SU-DHL-6 (cell line): ENCODE measurements around the gene THUMPD3.

ENCODE experiments used
- H2AFZ ChIP-seq: fragments of 200-600 bp; sonication (generic); 2 replicates; pipeline ENCODE4 v1.6.1; 2014; ENCODE audit warnings: low read depth, mild to moderate bottlenecking, moderate library complexity, mixed read lengths, antibody characterized with exemption, low read length; ENCODE audit not compliant: severe bottlenecking
- H3F3A ChIP-seq: fragments of 200-600 bp; shearing (Covaris generic); 2 replicates; pipeline ENCODE4 v1.6.0; 2016; ENCODE audit warnings: antibody characterized with exemption, mild to moderate bottlenecking; ENCODE audit not compliant: insufficient read depth
- H3K27ac ChIP-seq: fragments of 200-600 bp; sonication (generic); 2 replicates; pipeline ENCODE4 v1.5.1; 2016; ENCODE audit warnings: low read depth, mild to moderate bottlenecking, low read length, moderate library complexity, mixed read lengths
- H3K27me3 ChIP-seq: fragments of 200-600 bp; sonication (generic), shearing (Covaris generic); 2 replicates; pipeline ENCODE4 v1.6.0; 2014; ENCODE audit warnings: mild to moderate bottlenecking, low read length
- H3K36me3 ChIP-seq: fragments of 200-600 bp; sonication (generic); 2 replicates; pipeline ENCODE4 v1.6.1; 2014; ENCODE audit warnings: mild to moderate bottlenecking, low read length, mixed read lengths
- H3K4me2 ChIP-seq: fragments of 300-600, 200-600 bp; shearing (Covaris generic), sonication (generic); 2 replicates; pipeline ENCODE4 v1.6.0; 2014; ENCODE audit warnings: low read length, low read depth, mild to moderate bottlenecking; ENCODE audit not compliant: poor library complexity, severe bottlenecking
- H3K4me3 ChIP-seq: fragments of 200-600 bp; sonication (generic); 2 replicates; pipeline ENCODE4 v1.5.1; 2014; ENCODE audit warnings: antibody characterized with exemption, low read length, mild to moderate bottlenecking, mixed read lengths; ENCODE audit not compliant: insufficient read depth, poor library complexity, severe bottlenecking
- H3K79me2 ChIP-seq: fragments of 200-600 bp; sonication (generic); 2 replicates; pipeline ENCODE4 v1.6.1; 2014; ENCODE audit warnings: mild to moderate bottlenecking, low read length, moderate library complexity; ENCODE audit not compliant: insufficient read depth
- H3K9ac ChIP-seq: fragments of 200-600 bp; sonication (generic); 2 replicates; pipeline ENCODE4 v1.7.0; 2014; ENCODE audit warnings: mild to moderate bottlenecking, low read length
- H3K9me2 ChIP-seq: fragments of 200-600 bp; sonication (generic); replicated peaks from 2 replicates; pipeline ENCODE4 v1.6.1; 2014; ENCODE audit warnings: low read length; ENCODE audit not compliant: insufficient read depth
- H3K9me3 ChIP-seq: fragments of 200-600 bp; sonication (generic); 2 replicates; pipeline ENCODE4 v1.6.1; 2014; ENCODE audit warnings: low read length, mixed read lengths; ENCODE audit not compliant: insufficient read depth
- H4K20me1 ChIP-seq: fragments of 200-600 bp; sonication (generic); 2 replicates; pipeline ENCODE4 v1.6.1; 2014; ENCODE audit warnings: low read depth, mild to moderate bottlenecking, antibody characterized with exemption, low read length, moderate library complexity, mixed read lengths
- EZH2phosphoT487 ChIP-seq: fragments of 200-600 bp; sonication (generic), shearing (Covaris generic); conservative IDR thresholded peaks from 2 replicates; pipeline ENCODE4 v1.6.1; 2018; ENCODE audit warnings: mild to moderate bottlenecking, antibody characterized with exemption, low read length, moderate library complexity, mixed read lengths
- TF ChIP-seq, protein P1 (sequence below): fragments of 200-600 bp; sonication (generic); IDR thresholded peaks from one replicate; pipeline ENCODE4 v1.5.1; 2017; ENCODE audit warnings: antibody characterized with exemption, mild to moderate bottlenecking, low read length, moderate library complexity; ENCODE audit not compliant: insufficient read depth, poor library complexity, severe bottlenecking

The THUMPD3 gene

DNA sequence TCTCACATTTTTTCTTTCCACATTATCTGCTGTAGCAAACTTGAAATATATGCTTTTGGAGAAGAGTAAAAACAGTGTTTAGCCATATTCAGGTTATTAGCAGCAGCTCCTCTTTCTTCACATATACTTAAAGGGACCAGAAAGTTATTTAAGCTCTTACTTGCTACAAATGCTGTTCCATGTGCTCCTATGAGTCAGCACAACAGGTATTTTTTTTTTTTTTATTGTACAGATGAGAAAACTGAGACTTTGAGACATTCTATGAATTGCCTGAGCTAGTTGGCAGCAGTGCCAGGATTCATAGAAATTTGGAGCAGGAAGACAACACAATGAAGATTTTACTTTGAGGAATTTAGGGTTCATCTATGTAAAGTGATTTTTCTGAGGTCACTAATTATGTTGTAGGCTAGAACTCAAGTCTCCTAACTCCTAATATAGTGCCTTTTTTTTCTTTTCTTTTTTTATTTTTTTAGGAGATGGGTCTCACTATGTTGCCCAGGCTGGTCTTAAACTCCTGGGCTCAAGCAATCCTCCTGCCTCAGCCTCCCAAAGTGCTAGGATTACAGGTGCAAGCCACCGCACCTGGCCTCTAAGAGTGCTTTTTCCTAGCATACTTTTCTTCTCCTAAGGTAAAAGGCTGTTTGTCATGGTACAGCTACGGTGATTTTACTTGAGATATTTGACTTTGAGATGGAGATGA lies 58.1 kb downstream of the THUMPD3 start:
- no peak overlapping the region for H3K4me3 ChIP-seq
- H3K9ac ChIP-seq = no peak overlapping the region
- no peaks in the 10 kb centered on the region for H3K9me3 ChIP-seq
- H3K79me2 ChIP-seq = peaks cover 99% of the 10 kb centered on the region
- H3K27me3 ChIP-seq = no peaks in the 10 kb centered on the region
- H3K4me2 ChIP-seq = no peak overlapping the region
- H3K27ac ChIP-seq = no peak overlapping the region
- H3K9me2 ChIP-seq = no peaks in the 10 kb centered on the region
- H3K36me3 ChIP-seq = peaks cover 32% of the 10 kb centered on the region
- TF ChIP-seq, protein P1, sequence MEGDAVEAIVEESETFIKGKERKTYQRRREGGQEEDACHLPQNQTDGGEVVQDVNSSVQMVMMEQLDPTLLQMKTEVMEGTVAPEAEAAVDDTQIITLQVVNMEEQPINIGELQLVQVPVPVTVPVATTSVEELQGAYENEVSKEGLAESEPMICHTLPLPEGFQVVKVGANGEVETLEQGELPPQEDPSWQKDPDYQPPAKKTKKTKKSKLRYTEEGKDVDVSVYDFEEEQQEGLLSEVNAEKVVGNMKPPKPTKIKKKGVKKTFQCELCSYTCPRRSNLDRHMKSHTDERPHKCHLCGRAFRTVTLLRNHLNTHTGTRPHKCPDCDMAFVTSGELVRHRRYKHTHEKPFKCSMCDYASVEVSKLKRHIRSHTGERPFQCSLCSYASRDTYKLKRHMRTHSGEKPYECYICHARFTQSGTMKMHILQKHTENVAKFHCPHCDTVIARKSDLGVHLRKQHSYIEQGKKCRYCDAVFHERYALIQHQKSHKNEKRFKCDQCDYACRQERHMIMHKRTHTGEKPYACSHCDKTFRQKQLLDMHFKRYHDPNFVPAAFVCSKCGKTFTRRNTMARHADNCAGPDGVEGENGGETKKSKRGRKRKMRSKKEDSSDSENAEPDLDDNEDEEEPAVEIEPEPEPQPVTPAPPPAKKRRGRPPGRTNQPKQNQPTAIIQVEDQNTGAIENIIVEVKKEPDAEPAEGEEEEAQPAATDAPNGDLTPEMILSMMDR = no peak
- TF ChIP-seq EZH2phosphoT487 = no peak
- H3F3A ChIP-seq = peaks cover 19% of the 10 kb centered on the region; the same call in 1 of the 2 replicates
- H2AFZ ChIP-seq = no peak overlapping the region
- H4K20me1 ChIP-seq = peaks cover 66% of the 10 kb centered on the region

DNA sequence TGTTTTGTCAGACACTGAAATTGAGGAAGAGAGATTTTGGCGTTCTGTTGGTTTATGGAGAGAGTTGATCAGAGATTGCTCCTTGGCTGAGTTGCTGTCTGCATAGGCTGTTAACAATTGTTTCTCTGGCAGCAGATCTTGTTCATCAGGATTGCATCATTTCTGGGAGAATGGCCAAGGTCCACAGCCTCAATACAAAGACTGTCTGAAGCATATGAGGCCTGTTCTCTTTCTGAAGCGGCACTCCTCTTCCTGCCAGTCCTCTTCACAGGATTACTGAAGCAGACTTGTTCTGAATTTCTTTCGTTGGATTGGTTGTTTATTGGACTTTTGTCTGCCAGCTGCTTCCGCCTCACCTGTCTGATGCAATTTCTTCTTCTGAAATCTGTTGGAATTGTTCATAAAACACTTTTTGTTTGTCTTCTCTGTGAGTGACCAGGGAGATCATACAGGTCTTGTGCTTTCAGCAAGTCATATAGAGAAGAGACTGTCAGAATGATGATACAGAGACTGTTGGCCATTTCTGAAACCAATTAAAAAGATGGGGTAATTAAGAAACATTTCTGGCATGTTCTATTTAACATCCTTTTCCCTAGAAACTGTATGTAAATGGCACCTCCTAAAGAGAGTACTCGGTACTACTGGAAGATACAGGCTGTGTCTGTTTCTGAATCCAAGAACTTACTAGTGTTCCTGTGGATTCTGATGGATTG lies 60.0 kb downstream of the THUMPD3 start:
- H4K20me1 ChIP-seq = peaks cover 54% of the 10 kb centered on the region
- H3K36me3 ChIP-seq = peaks cover 31% of the 10 kb centered on the region
- no peak overlapping the region for H3K4me2 ChIP-seq
- H3K9ac ChIP-seq = no peak overlapping the region
- no peaks in the 10 kb centered on the region for H3K9me2 ChIP-seq
- H2AFZ ChIP-seq = no peak overlapping the region
- no peak overlapping the region for H3K4me3 ChIP-seq
- H3K27me3 ChIP-seq = no peaks in the 10 kb centered on the region
- H3F3A ChIP-seq = peaks cover 19% of the 10 kb centered on the region; the same call in 1 of the 2 replicates
- H3K9me3 ChIP-seq = no peaks in the 10 kb centered on the region
- no peak for TF ChIP-seq EZH2phosphoT487
- TF ChIP-seq, protein P1 = no peak
- no peak overlapping the region for H3K27ac ChIP-seq
- H3K79me2 ChIP-seq = peaks cover 92% of the 10 kb centered on the region

DNA sequence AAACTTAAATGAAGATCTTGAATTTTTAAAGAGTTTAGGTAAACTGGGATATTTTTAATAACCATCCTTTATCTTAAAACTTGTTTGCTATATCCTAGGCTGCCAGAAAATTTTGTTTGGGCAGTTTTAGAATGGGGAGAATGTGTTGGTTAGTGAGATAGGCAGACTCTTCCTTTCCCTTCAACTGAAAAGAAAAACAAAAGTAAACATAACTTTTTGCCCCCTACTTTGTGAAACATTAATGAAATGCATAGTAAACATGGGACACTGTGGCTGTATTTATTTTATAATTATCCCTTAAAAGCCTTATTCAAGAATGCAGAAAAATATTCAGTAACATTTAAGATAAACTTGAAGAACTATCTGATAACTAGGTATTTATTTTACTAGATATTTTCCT lies 65.6 kb downstream of the THUMPD3 start:
- Histone ChIP-seq H4K20me1 (peaks cover 20% of the 10 kb centered on the region), H3K4me3 (no peak overlapping the region), H3K27me3 (no peaks in the 10 kb centered on the region), H3K4me2 (no peak overlapping the region), H3K9me2 (no peaks in the 10 kb centered on the region), H3K27ac (no peak overlapping the region), H3K9ac (no peak overlapping the region), H3K36me3 (peaks cover 77% of the 10 kb centered on the region), H3K79me2 (peaks cover 58% of the 10 kb centered on the region), H2AFZ (no peak overlapping the region), H3F3A (0 out of 2 replicates have a peak, but pooled peaks cover 14% of the 10 kb centered on the region), H3K9me3 (no peaks in the 10 kb centered on the region)
- no peak for TF ChIP-seq EZH2phosphoT487
- TF ChIP-seq, protein P1 = no peak
